ENCODE measurements around the gene CA14. TPM values are rescaled to one million over a fixed set of nuclear protein-coding genes. Genes with fewer than 3 reads are reported as not detected.

Gene CA14
- total RNA-seq, 1 experiment from 2014 or later = 42.0 TPM

DNA sequence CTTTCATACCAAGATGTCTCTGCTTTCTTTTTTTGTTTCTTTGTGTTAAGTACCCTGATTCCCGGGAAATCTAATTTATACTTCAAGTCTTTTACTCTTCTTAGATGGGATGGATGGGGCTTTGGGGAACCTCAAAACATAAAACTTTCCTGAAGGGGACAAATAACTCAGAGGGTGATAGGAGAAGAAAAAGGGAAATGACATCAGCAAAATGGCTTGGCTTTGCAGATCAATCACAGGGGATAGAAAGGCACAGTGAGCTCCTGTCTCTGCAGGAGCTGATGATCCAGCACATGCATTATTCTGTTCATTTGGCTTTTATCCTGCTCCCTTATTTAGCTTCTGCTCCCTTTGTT, 1.4 kb upstream of the CA14 start:
- H2BK12ac ChIP-seq (ENCODE audit: insufficient read length, low read depth, low read length) = no peak overlapping the region
- no peak overlapping the region for H4K8ac ChIP-seq (replicated peaks; ENCODE audit: insufficient read length, low read depth, low read length)
- peak overlapping the region; percentile 79 for H3K4me2 ChIP-seq (ENCODE audit: insufficient read depth, insufficient read length, low read length)
- no CpG with 5 or more reads among the region's 1 CpG for WGBS (ENCODE audit: extremely low coverage, insufficient read length, low lambda C conversion rate)
- H3K4ac ChIP-seq (ENCODE audit: low read depth, low read length) = no peak overlapping the region; the same call in 1 of the 2 replicates
- DNase-seq = no peak
- H3K14ac ChIP-seq (ENCODE audit: insufficient read depth, low read length) = peak overlapping the region; percentile 33; the same call in 1 of the 2 replicates
- no peak overlapping the region for H2AFZ ChIP-seq (ENCODE audit: low read length)
- H2BK5ac ChIP-seq (ENCODE audit: insufficient read length, low read length) = no peak overlapping the region
- no peaks in the 10 kb centered on the region; the same call in 1 of the 2 replicates for H3K79me2 ChIP-seq (ENCODE audit: insufficient read depth, low read length)
- H4K91ac ChIP-seq (ENCODE audit: insufficient read length, low read depth, low read length) = no peak overlapping the region
- H3K9me3 ChIP-seq (ENCODE audit: control insufficient read depth, low read depth, low read length) = no peaks in the 10 kb centered on the region
- H4K5ac ChIP-seq (ENCODE audit: insufficient read length, low read depth, low read length) = no peak overlapping the region
- no peak overlapping the region for H2BK20ac ChIP-seq (ENCODE audit: low read depth, low read length, poor library complexity, severe bottlenecking)
- no peaks in the 10 kb centered on the region; a peak in 1 of 5 replicates for H3K9me3 Mint-ChIP-seq
- H3K23ac ChIP-seq (ENCODE audit: insufficient read length, low read depth, low read length) = no peak overlapping the region
- H3K79me1 ChIP-seq (ENCODE audit: insufficient read depth, low read depth, low read length, poor library complexity, severe bottlenecking) = no peaks in the 10 kb centered on the region
- H3K56ac ChIP-seq (ENCODE audit: insufficient read length, low read depth, low read length) = no peak overlapping the region
- H3T11ph ChIP-seq (ENCODE audit: low read length) = no peak overlapping the region
- H3K27ac ChIP-seq (ENCODE audit: insufficient read length, low read depth, low read length) = peak overlapping the region; percentile 11
- peak overlapping the region; percentile 69 for H3K18ac ChIP-seq (ENCODE audit: insufficient read length, low read depth, low read length)
- no peak overlapping the region for H2AK5ac ChIP-seq (ENCODE audit: insufficient read length, low read length)
- H2BK120ac ChIP-seq (ENCODE audit: low read depth, low read length, poor library complexity, severe bottlenecking) = peak overlapping the region; percentile 7
- H3K4me1 Mint-ChIP-seq = peaks cover 45 to 53% of the 10 kb centered on the region in 2 experiments
- peaks cover 8% of the 10 kb centered on the region; the same call in 1 of the 2 replicates for H3K4me1 ChIP-seq (ENCODE audit: insufficient read depth, low read length)
- H3K27me3 ChIP-seq (ENCODE audit: insufficient read depth, low read length) = no peaks in the 10 kb centered on the region
- TF ChIP-seq, protein P1, sequence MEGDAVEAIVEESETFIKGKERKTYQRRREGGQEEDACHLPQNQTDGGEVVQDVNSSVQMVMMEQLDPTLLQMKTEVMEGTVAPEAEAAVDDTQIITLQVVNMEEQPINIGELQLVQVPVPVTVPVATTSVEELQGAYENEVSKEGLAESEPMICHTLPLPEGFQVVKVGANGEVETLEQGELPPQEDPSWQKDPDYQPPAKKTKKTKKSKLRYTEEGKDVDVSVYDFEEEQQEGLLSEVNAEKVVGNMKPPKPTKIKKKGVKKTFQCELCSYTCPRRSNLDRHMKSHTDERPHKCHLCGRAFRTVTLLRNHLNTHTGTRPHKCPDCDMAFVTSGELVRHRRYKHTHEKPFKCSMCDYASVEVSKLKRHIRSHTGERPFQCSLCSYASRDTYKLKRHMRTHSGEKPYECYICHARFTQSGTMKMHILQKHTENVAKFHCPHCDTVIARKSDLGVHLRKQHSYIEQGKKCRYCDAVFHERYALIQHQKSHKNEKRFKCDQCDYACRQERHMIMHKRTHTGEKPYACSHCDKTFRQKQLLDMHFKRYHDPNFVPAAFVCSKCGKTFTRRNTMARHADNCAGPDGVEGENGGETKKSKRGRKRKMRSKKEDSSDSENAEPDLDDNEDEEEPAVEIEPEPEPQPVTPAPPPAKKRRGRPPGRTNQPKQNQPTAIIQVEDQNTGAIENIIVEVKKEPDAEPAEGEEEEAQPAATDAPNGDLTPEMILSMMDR (conservative IDR thresholded peaks at IDR 0.05) = no peak
- H3K27ac Mint-ChIP-seq = peak overlapping the region; percentile 99 to 100 (median 99)
- H3K9ac ChIP-seq (ENCODE audit: extremely low read depth, insufficient read length, low read length) = peak overlapping the region; percentile 63
- peaks cover 41% of the 10 kb centered on the region for H3K23me2 ChIP-seq (ENCODE audit: insufficient read length, low read depth, low read length, poor library complexity, severe bottlenecking)
- H3K27me3 Mint-ChIP-seq (ENCODE audit: low read depth) = no peaks in the 10 kb centered on the region
- H2BK15ac ChIP-seq (ENCODE audit: low read depth, low read length) = no peak overlapping the region
- peak overlapping the region; percentile 80 to 93 for H3K4me3 Mint-ChIP-seq
- H4K20me1 ChIP-seq (ENCODE audit: control insufficient read depth, insufficient read depth, insufficient read length) = no peaks in the 10 kb centered on the region
- peaks cover 4 to 9% (median 6%) of the 10 kb centered on the region in 3 experiments; a peak in 5 of 7 replicates for H3K36me3 Mint-ChIP-seq (ENCODE audit: insufficient read depth in 1 of 3, low read depth in 3 of 3)

All from H9 (cell line).